H1 (cell line): ENCODE measurements around the gene CLDN14. TPM values are rescaled to one million over a fixed set of nuclear protein-coding genes. Genes with fewer than 3 reads are reported as not detected.

ENCODE experiments used
- CTCF ChIA-PET: fragments of 300-600 bp; sonication (Branson Sonifier 250); formaldehyde crosslinking; loops from one replicate; lab custom pipeline; 2021; ENCODE audit not compliant: partially characterized antibody; lab: Charles Lee
- POLR2A ChIA-PET: fragments of 300-600 bp; sonication (Branson Sonifier 250); formaldehyde crosslinking; loops from one replicate; lab custom pipeline; 2021; ENCODE audit warnings: inconsistent platforms; ENCODE audit not compliant: partially characterized antibody; lab: Charles Lee
- DNase-seq, 2 experiments: peaks; one replicate each; pipeline versions ENCODE4 v3.0.0 to v3.0.0-alpha.2; 2010 to 2022; ENCODE audit warnings: low spot score in 2 of 2, low read depth in 1 of 2, mixed read lengths in 1 of 2
- FAIRE-seq: peaks from 2 replicates; lab custom pipeline; 2011; peaks lifted over from hg19 to GRCh38; lab: Jason Lieb, UNC
- H2AFZ ChIP-seq: 2 replicates; pipeline ENCODE4 v1.8.1; 2012; ENCODE audit warnings: low read length, inconsistent platforms
- H2AK5ac ChIP-seq: 2 replicates; pipeline ENCODE4 v1.6.1; 2013; ENCODE audit warnings: low read depth, low read length
- H2BK120ac ChIP-seq: replicated peaks from 2 replicates; pipeline ENCODE3; 2013; ENCODE audit warnings: low read depth, low read length, inconsistent platforms
- H2BK12ac ChIP-seq: 2 replicates; pipeline ENCODE4 v1.6.1; 2013; ENCODE audit warnings: low read depth, low read length
- H2BK15ac ChIP-seq: 2 replicates; pipeline ENCODE4 v1.6.1; 2013; ENCODE audit warnings: low read length
- H2BK20ac ChIP-seq: 2 replicates; pipeline ENCODE4 v1.6.1; 2013; ENCODE audit warnings: low read length
- H2BK5ac ChIP-seq: 2 replicates; pipeline ENCODE4 v1.6.1; 2013; ENCODE audit warnings: low read depth, low read length
- H3K14ac ChIP-seq: 2 replicates; pipeline ENCODE4 v1.6.1; 2013; ENCODE audit warnings: inconsistent platforms; ENCODE audit not compliant: insufficient read length
- H3K18ac ChIP-seq: 2 replicates; pipeline ENCODE4 v1.6.1; 2013; ENCODE audit warnings: low read length; ENCODE audit errors: extremely low read depth
- H3K23ac ChIP-seq: 2 replicates; pipeline ENCODE4 v1.6.1; 2013; ENCODE audit warnings: inconsistent platforms; ENCODE audit not compliant: insufficient read length
- H3K23me2 ChIP-seq: 2 replicates; pipeline ENCODE4 v1.6.1; 2013; ENCODE audit warnings: low read depth, low read length
- H3K27ac ChIP-seq: 2 replicates; pipeline ENCODE4 v1.6.1; 2011; ENCODE audit warnings: low read depth, low read length, inconsistent platforms
- H3K27me3 ChIP-seq, 4 experiments: replicated peaks in 1 of 4; 1 replicate in 1 of 4; 2 replicates in 3 of 4; pipeline versions ENCODE4 v1.6.1 to v1.8.1; 2011 to 2013; ENCODE audit warnings: low read length in 3 of 4, mild to moderate bottlenecking in 3 of 4, inconsistent platforms in 2 of 4, mixed read lengths in 2 of 4, moderate library complexity in 1 of 4; ENCODE audit not compliant: control insufficient read depth in 3 of 4, insufficient read depth in 3 of 4; ENCODE audit errors: extremely low read depth in 1 of 4
- H3K36me3 ChIP-seq, 4 experiments: 2 replicates each; pipeline versions ENCODE4 v1.6.1 to v1.8.1; 2011 to 2013; ENCODE audit warnings: mild to moderate bottlenecking in 4 of 4, low read length in 3 of 4, moderate library complexity in 2 of 4, control low read depth in 1 of 4, inconsistent platforms in 1 of 4; ENCODE audit not compliant: insufficient read depth in 4 of 4, control insufficient read depth in 2 of 4
- H3K4ac ChIP-seq: replicated peaks from 2 replicates; pipeline ENCODE3; 2013; ENCODE audit warnings: low read length, low read depth, mixed read lengths, inconsistent platforms; ENCODE audit not compliant: insufficient read length
- H3K4me1 ChIP-seq, 4 experiments: replicated peaks in 1 of 4; 1 replicate in 1 of 4; 2 replicates in 3 of 4; pipeline versions ENCODE4 v1.6.1 to v1.8.1; 2011 to 2013; ENCODE audit warnings: low read length in 3 of 4, inconsistent platforms in 2 of 4, mixed read lengths in 1 of 4; ENCODE audit not compliant: insufficient read depth in 4 of 4, control insufficient read depth in 3 of 4
- H3K4me2 ChIP-seq, 2 experiments: 2 replicates each; pipeline versions ENCODE4 v1.6.1 to v1.8.1; 2011 to 2013; ENCODE audit warnings: low read depth in 2 of 2, low read length in 2 of 2, control low read depth in 1 of 2, inconsistent platforms in 1 of 2, mild to moderate bottlenecking in 1 of 2; ENCODE audit not compliant: insufficient read depth in 1 of 2
- H3K4me3 ChIP-seq, 4 experiments: fragments of 200-600, 300-600 bp in 1 of 4; sonication (generic), shearing (Covaris generic), sonication (Bioruptor Twin) in 1 of 4; 2 replicates each; pipeline versions ENCODE4 v1.5.1 to v1.8.1; 2011 to 2016; ENCODE audit warnings: low read length in 4 of 4, low read depth in 3 of 4, control low read depth in 2 of 4, inconsistent platforms in 2 of 4, mild to moderate bottlenecking in 2 of 4, mixed read lengths in 1 of 4, moderate library complexity in 1 of 4; ENCODE audit not compliant: insufficient read depth in 2 of 4; ENCODE audit errors: extremely low read depth in 1 of 4
- H3K56ac ChIP-seq: replicated peaks from 2 replicates; pipeline ENCODE3; 2013; ENCODE audit warnings: low read depth, mild to moderate bottlenecking, mixed read lengths, low read length, inconsistent platforms; ENCODE audit not compliant: insufficient read length
- H3K79me1 ChIP-seq: 2 replicates; pipeline ENCODE4 v1.6.1; 2013; ENCODE audit warnings: low read depth, low read length, control low read depth
- H3K79me2 ChIP-seq, 2 experiments: 2 replicates each; pipeline versions ENCODE4 v1.6.1 to v1.8.1; 2012 to 2013; ENCODE audit warnings: low read length in 2 of 2, mild to moderate bottlenecking in 2 of 2, inconsistent platforms in 1 of 2; ENCODE audit not compliant: insufficient read depth in 2 of 2, control insufficient read depth in 1 of 2
- H3K9ac ChIP-seq, 4 experiments: replicated peaks in 1 of 4; 1 replicate in 1 of 4; 2 replicates in 3 of 4; pipeline versions ENCODE4 v1.6.1 to v1.8.1; 2011 to 2013; ENCODE audit warnings: low read depth in 3 of 4, low read length in 3 of 4, control low read depth in 2 of 4, mild to moderate bottlenecking in 2 of 4, moderate library complexity in 2 of 4, inconsistent platforms in 1 of 4; ENCODE audit errors: extremely low read depth in 1 of 4
- H3K9me3 ChIP-seq, 2 experiments: 2 replicates each; pipeline versions ENCODE4 v1.6.1 to v1.8.1; 2012 to 2013; ENCODE audit warnings: mild to moderate bottlenecking in 2 of 2, moderate library complexity in 2 of 2, control low read depth in 1 of 2, inconsistent platforms in 1 of 2, low read depth in 1 of 2, low read length in 1 of 2, mixed read lengths in 1 of 2; ENCODE audit not compliant: insufficient read depth in 2 of 2
- H4K20me1 ChIP-seq, 2 experiments: replicated peaks in 1 of 2; 2 replicates each; pipeline versions ENCODE3 to v1.8.1; 2011 to 2013; ENCODE audit warnings: inconsistent platforms in 2 of 2, low read length in 2 of 2, mild to moderate bottlenecking in 1 of 2; ENCODE audit not compliant: insufficient read depth in 2 of 2, control insufficient read depth in 1 of 2
- H4K5ac ChIP-seq: 2 replicates; pipeline ENCODE4 v1.6.1; 2013; ENCODE audit warnings: low read length, low read depth, mixed read lengths, inconsistent platforms; ENCODE audit not compliant: insufficient read length
- H4K8ac ChIP-seq: 2 replicates; pipeline ENCODE4 v1.8.0; 2013; ENCODE audit warnings: mild to moderate bottlenecking, moderate library complexity, low read length, inconsistent platforms; ENCODE audit not compliant: insufficient read depth; ENCODE audit errors: extremely low read depth
- H4K91ac ChIP-seq: replicated peaks from 2 replicates; pipeline ENCODE3; 2013; ENCODE audit warnings: low read length, mixed read lengths, inconsistent platforms; ENCODE audit not compliant: insufficient read length
- CTCF ChIP-seq, 3 experiments: IDR thresholded peaks; 1 replicate in 2 of 3; 2 replicates in 1 of 3; pipeline versions ENCODE4 v1.5.1 to v1.6.1; 2011; ENCODE audit warnings: low read length in 3 of 3, mild to moderate bottlenecking in 3 of 3, inconsistent platforms in 2 of 3, low read depth in 1 of 3, moderate library complexity in 1 of 3; ENCODE audit not compliant: insufficient read depth in 1 of 3; ENCODE audit errors: control extremely low read depth in 1 of 3
- PHF8 ChIP-seq: fragments of 200-600 bp; sonication (generic); conservative IDR thresholded peaks from 2 replicates; pipeline ENCODE4 v1.7.1; 2012; ENCODE audit warnings: low read depth, mild to moderate bottlenecking, inconsistent platforms, low read length, moderate library complexity
- WGBS, 2 experiments: shearing (Covaris generic) in 1 of 2; methylation state at CpG; one replicate each; pipeline versions ENCODE4 v1.1.6 to v1.1.7; 2013 to 2015; ENCODE audit warnings: low lambda C conversion rate in 2 of 2, mixed read lengths in 2 of 2, inconsistent platforms in 1 of 2, low coverage in 1 of 2, missing lambda C conversion rate in 1 of 2; ENCODE audit not compliant: insufficient replicate concordance in 2 of 2, insufficient coverage in 1 of 2, insufficient read length in 1 of 2; ENCODE audit errors: extremely low coverage in 1 of 2, missing lambda C conversion rate in 1 of 2; 5-methylcytosine and 5-hydroxymethylcytosine counted together
- polyA plus RNA-seq, 7 experiments: library from polyadenylated mRNA; depleted of rRNA in 3 of 7; stranded (reverse) in 5 of 7; unstranded in 2 of 7; fragments of >200 nt in 5 of 7; fragments of 200-250 nt in 2 of 7; gene quantifications; 1 replicate in 5 of 7; 2 replicates in 1 of 7; 4 replicates in 1 of 7; pipeline versions ENCODE4 v1.2.1 to v1.2.3, GENCODE V29; 2011 to 2013; ENCODE audit warnings: missing spikeins in 2 of 7, mixed read lengths in 2 of 7
- total RNA-seq: library from RNA; stranded (reverse); fragmentation: NEBNext Ultra II Directional; extraction: Animal tissue kit (Norgen Biotek cat#: 25700); gene quantifications from 2 replicates; pipeline ENCODE4 v1.2.1, GENCODE V29; 2021

CLDN14 gene
- total and polyA plus RNA-seq, 2 of the 8 experiments (the other 6 are each of a cell fraction or from before 2014, with no cell fraction given): 0.08 TPM; not detected in 1

- TF ChIP-seq PHF8: no peak
- peak; percentile 10 to 16 (median 12); a peak in 3 of 4 replicates for TF ChIP-seq CTCF (IDR thresholded peaks at IDR 0.05; ENCODE audit: control extremely low read depth in 1 of 3, insufficient read depth in 1 of 3, low read depth in 1 of 3, low read length in 3 of 3)
- Histone ChIP-seq H4K8ac (no peak overlapping the region), H4K20me1 (no peaks in the 10 kb centered on the region), H3K4ac (no peak overlapping the region), H2BK12ac (peak overlapping the region; percentile 53; the same call in 1 of the 2 replicates), H2BK20ac (no peak overlapping the region), H3K9ac (no peak overlapping the region), H3K23ac (no peak overlapping the region), H3K79me2 (no peaks in the 10 kb centered on the region), H3K14ac (no peak overlapping the region), H3K23me2 (no peaks in the 10 kb centered on the region), H3K4me3 (no peak overlapping the region), H2AFZ (no peak overlapping the region), H3K36me3 (no peaks in the 10 kb centered on the region), H2BK120ac (no peak overlapping the region), H2AK5ac (no peak overlapping the region), H2BK15ac (no peak overlapping the region), H4K91ac (no peak overlapping the region), H3K4me1 (peaks cover 0 to 7% (median 4%) of the 10 kb centered on the region in 4 experiments; a peak in 5 of 7 replicates), H3K9me3 (no peaks in the 10 kb centered on the region), H3K18ac (no peak overlapping the region), H3K27ac (no peak overlapping the region), H3K79me1 (no peaks in the 10 kb centered on the region), H3K56ac (no peak overlapping the region), H3K4me2 (no peak overlapping the region), H4K5ac (no peak overlapping the region), H2BK5ac (0 out of 2 replicates have a peak overlapping the region, but pooled peaks have one; percentile 16), H3K27me3 (no peaks in the 10 kb centered on the region)
- ChIA-PET CTCF (interaction anchor here (0.9 to 1.4 kb wide), 3 partner anchors 9 to 203 kb away, joined by 3 to 6 read pairs (median 4); no protein-coding TSS in a partner anchor), POLR2A (interaction anchor here (1.0 kb wide), 1 partner anchor 20 kb away, joined by 3 read pairs; no protein-coding TSS in a partner anchor)
- no peak for FAIRE-seq
- DNase-seq: no peak
- WGBS, 2 experiments: 96% methylated on average over 6 of the region's 6 CpGs; no CpG with 5 or more reads in 1 of the 2 experiments
Observed at GRCh38 chr21:36459098-36459497, 20.8 kb downstream of the CLDN14 start.
